ENCODE measurements around the gene AAK1. TPM values are rescaled to one million over a fixed set of nuclear protein-coding genes. Genes with fewer than 3 reads are reported as not detected.

Gene AAK1
- polyA plus RNA-seq, 3 donors = 9.8 to 18.9 (median 10.8) TPM

DNA sequence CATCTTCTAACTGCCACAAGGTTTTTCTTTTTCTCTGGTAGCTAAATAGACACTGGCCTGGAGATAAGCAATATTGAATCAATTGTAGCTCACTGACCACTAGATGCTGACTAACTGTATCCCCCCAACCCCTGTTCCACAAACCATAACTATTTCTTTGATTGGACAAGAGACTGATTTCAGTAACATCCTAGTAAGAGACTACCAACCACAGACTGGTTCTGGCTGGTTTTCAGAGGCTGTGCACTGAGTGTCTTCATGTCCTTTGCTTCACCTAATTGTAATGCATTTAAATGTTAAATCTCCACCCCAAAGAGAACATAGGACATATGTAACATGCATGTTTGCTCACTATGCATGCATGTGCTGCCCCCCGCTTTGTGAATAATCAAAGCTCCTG, 3.2 kb upstream of the AAK1 start:
- H3K27me3 Mint-ChIP-seq (ENCODE audit: low read depth in 3 of 3) = peaks cover 0 to 2% (median 0%) of the 10 kb centered on the region in 3 donors
- Histone ChIP-seq H3K36me3 (replicated peaks in 1 of 2; ENCODE audit: control insufficient read depth in 1 of 2, insufficient read depth in 2 of 2, low read length in 2 of 2) (no peaks in the 10 kb centered on the region), H2AFZ (ENCODE audit: insufficient read depth, low read depth, low read length, poor library complexity, severe bottlenecking) (no peak overlapping the region), H3K79me2 (ENCODE audit: insufficient read depth, low read length) (peaks cover 28% of the 10 kb centered on the region), H4K20me1 (ENCODE audit: insufficient read depth, low read length) (peaks cover 7% of the 10 kb centered on the region), H3K27ac (ENCODE audit: low read depth in 1 of 2, low read length in 2 of 2) (no peak overlapping the region), H3K4me3 (replicated peaks in 1 of 3; ENCODE audit: low read depth in 2 of 3, low read length in 3 of 3) (no peak overlapping the region), H3K27me3 (ENCODE audit: control insufficient read depth in 2 of 2, insufficient read depth in 2 of 2, low read length in 2 of 2) (no peaks in the 10 kb centered on the region), H3K9ac (ENCODE audit: insufficient read depth, low read length, poor library complexity, severe bottlenecking) (no peak overlapping the region), H3K4me1 (ENCODE audit: control insufficient read depth in 1 of 2, insufficient read depth in 2 of 2, low read length in 2 of 2) (peaks cover 26 to 42% of the 10 kb centered on the region in 2 donors), H3K4me2 (replicated peaks; ENCODE audit: extremely low read depth, low read length, poor library complexity, severe bottlenecking) (no peak overlapping the region), H3K9me3 (replicated peaks in 1 of 2; ENCODE audit: control insufficient read depth in 1 of 2, insufficient read depth in 1 of 2, low read length in 2 of 2) (no peaks in the 10 kb centered on the region)
- DNase-seq = no peak
- H3K4me1 Mint-ChIP-seq = peaks cover 57% of the 10 kb centered on the region
- no peak for TF ChIP-seq CTCF (IDR thresholded peaks at IDR 0.05)
- peaks cover 0 to 2% (median 0%) of the 10 kb centered on the region in 7 donors for H3K9me3 Mint-ChIP-seq
- H3K4me3 Mint-ChIP-seq = no peak overlapping the region
- intact Hi-C loops (cut with micrococcal nuclease) = loop anchor here in 1 of 2 donors (10.0 kb wide), 1 partner anchor 52 kb away; no protein-coding TSS in a partner anchor
- H3K36me3 Mint-ChIP-seq = no peaks in the 10 kb centered on the region
- 100% methylated on average over 1 of the region's 1 CpG for WGBS (ENCODE audit: insufficient coverage)
- H3K27ac Mint-ChIP-seq = no peak overlapping the region

DNA sequence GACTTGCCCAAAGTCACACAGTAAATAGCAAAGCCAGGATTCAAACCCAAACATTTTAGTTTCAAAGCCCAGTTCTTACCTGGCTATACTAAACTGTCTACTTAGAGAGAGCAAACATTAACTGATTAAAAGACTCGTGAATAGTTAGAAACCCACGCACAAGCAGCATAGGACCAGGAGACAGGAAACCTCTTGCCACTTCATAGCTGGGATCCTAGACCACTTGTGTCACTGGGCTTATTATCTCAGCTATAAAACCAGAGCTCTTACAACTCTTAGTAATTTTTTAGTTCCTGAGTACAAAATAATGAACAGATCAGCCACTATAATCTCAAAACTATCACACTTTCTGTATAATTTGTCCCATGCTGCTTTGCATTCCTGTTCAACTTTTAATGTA, 2.4 kb upstream of the AAK1 start:
- H3K4me1 Mint-ChIP-seq = peaks cover 59% of the 10 kb centered on the region
- H3K36me3 Mint-ChIP-seq = peaks cover 3 to 4% of the 10 kb centered on the region in 2 donors
- WGBS (ENCODE audit: insufficient coverage) = 33% methylated on average over 1 of the region's 2 CpGs
- TF ChIP-seq CTCF (IDR thresholded peaks at IDR 0.05) = no peak
- Histone ChIP-seq H3K9me3 (replicated peaks in 1 of 2; ENCODE audit: control insufficient read depth in 1 of 2, insufficient read depth in 1 of 2, low read length in 2 of 2) (no peaks in the 10 kb centered on the region), H3K27ac (ENCODE audit: low read depth in 1 of 2, low read length in 2 of 2) (no peak overlapping the region), H3K27me3 (ENCODE audit: control insufficient read depth in 2 of 2, insufficient read depth in 2 of 2, low read length in 2 of 2) (no peaks in the 10 kb centered on the region), H3K4me2 (replicated peaks; ENCODE audit: extremely low read depth, low read length, poor library complexity, severe bottlenecking) (no peak overlapping the region), H3K79me2 (ENCODE audit: insufficient read depth, low read length) (peaks cover 36% of the 10 kb centered on the region), H3K4me3 (replicated peaks in 1 of 3; ENCODE audit: low read depth in 2 of 3, low read length in 3 of 3) (no peak overlapping the region), H3K36me3 (replicated peaks in 1 of 2; ENCODE audit: control insufficient read depth in 1 of 2, insufficient read depth in 2 of 2, low read length in 2 of 2) (no peaks in the 10 kb centered on the region), H4K20me1 (ENCODE audit: insufficient read depth, low read length) (peaks cover 13% of the 10 kb centered on the region), H3K9ac (ENCODE audit: insufficient read depth, low read length, poor library complexity, severe bottlenecking) (no peak overlapping the region), H3K4me1 (ENCODE audit: control insufficient read depth in 1 of 2, insufficient read depth in 2 of 2, low read length in 2 of 2) (peaks cover 34 to 47% of the 10 kb centered on the region in 2 donors), H2AFZ (ENCODE audit: insufficient read depth, low read depth, low read length, poor library complexity, severe bottlenecking) (no peak overlapping the region)
- DNase-seq = no peak
- H3K27me3 Mint-ChIP-seq (ENCODE audit: low read depth in 3 of 3) = peaks cover 0 to 2% (median 0%) of the 10 kb centered on the region in 3 donors
- no peak overlapping the region for H3K27ac Mint-ChIP-seq
- no peak overlapping the region for H3K4me3 Mint-ChIP-seq
- intact Hi-C loops (cut with micrococcal nuclease) = loop anchor here in 1 of 2 donors (10.0 kb wide), 1 partner anchor 51 kb away; no protein-coding TSS in a partner anchor
- no peaks in the 10 kb centered on the region for H3K9me3 Mint-ChIP-seq

Measured in CD14-positive monocyte (primary cell).